Neural progenitor cell (in vitro differentiated cells): Measurements from ENCODE around the gene SP140L. TPM values are rescaled to one million over a fixed set of nuclear protein-coding genes. Genes with fewer than 3 reads are reported as not detected.
A peak's percentile ranks its signal among the peaks of the same experiment; 100 is the strongest.

ENCODE experiments used
- DNase-seq: peaks from one replicate; pipeline ENCODE4 v3.0.0-alpha.2; 2016; ENCODE audit warnings: low spot score
- H2AFZ ChIP-seq: fragments of 200-600 bp; sonication (generic); replicated peaks from 2 replicates; pipeline ENCODE4 v1.6.1; 2016; ENCODE audit warnings: antibody characterized with exemption
- H3F3A ChIP-seq: fragments of 200-600 bp; sonication (generic); 2 replicates; pipeline ENCODE4 v1.6.1; 2016; ENCODE audit warnings: antibody characterized with exemption, low read depth
- H3K27ac ChIP-seq: fragments of 200-600 bp; sonication (generic); 2 replicates; pipeline ENCODE4 v1.5.1; 2016; ENCODE audit warnings: mild to moderate bottlenecking
- H3K27me3 ChIP-seq: fragments of 200-600 bp; sonication (generic); 2 replicates; pipeline ENCODE4 v1.6.1; 2016; ENCODE audit warnings: mild to moderate bottlenecking, moderate library complexity
- H3K36me3 ChIP-seq: fragments of 200-600 bp; sonication (generic); 2 replicates; pipeline ENCODE4 v1.5.1; 2016
- H3K4me1 ChIP-seq: fragments of 200-600 bp; sonication (generic); 2 replicates; pipeline ENCODE4 v1.6.1; 2016; ENCODE audit warnings: mixed run types
- H3K4me2 ChIP-seq: fragments of 200-600 bp; sonication (generic); 2 replicates; pipeline ENCODE4 v1.6.1; 2016
- H3K4me3 ChIP-seq: fragments of 200-600 bp; sonication (generic); 2 replicates; pipeline ENCODE4 v1.5.1; 2016
- H3K79me2 ChIP-seq: fragments of 200-600 bp; sonication (generic); 2 replicates; pipeline ENCODE4 v1.6.1; 2016; ENCODE audit warnings: low read depth
- H3K9ac ChIP-seq: fragments of 200-600 bp; sonication (generic); 2 replicates; pipeline ENCODE4 v1.6.1; 2016
- H3K9me3 ChIP-seq: fragments of 200-600 bp; sonication (generic); 2 replicates; pipeline ENCODE4 v1.5.1; 2016; ENCODE audit warnings: low read depth
- H4K20me1 ChIP-seq: fragments of 200-600 bp; sonication (generic); 2 replicates; pipeline ENCODE4 v1.6.1; 2016; ENCODE audit warnings: low read depth
- H3K27ac Mint-ChIP-seq: 3 replicates; pipeline ENCODE4 v1.8.0; 2021; ENCODE audit warnings: mixed read lengths
- H3K27me3 Mint-ChIP-seq: 2 replicates; pipeline ENCODE4 v1.8.0; 2022; ENCODE audit warnings: low read depth, mild to moderate bottlenecking, inconsistent platforms, moderate library complexity, mixed read lengths; ENCODE audit not compliant: insufficient read depth
- H3K36me3 Mint-ChIP-seq: 3 replicates; pipeline ENCODE4 v1.8.0; 2021; ENCODE audit warnings: mixed read lengths
- H3K4me1 Mint-ChIP-seq: 3 replicates; pipeline ENCODE4 v1.8.0; 2021; ENCODE audit warnings: mixed read lengths
- H3K4me3 Mint-ChIP-seq: 3 replicates; pipeline ENCODE4 v1.8.0; 2021; ENCODE audit warnings: mild to moderate bottlenecking, moderate library complexity, mixed read lengths
- H3K9me3 Mint-ChIP-seq: 3 replicates; pipeline ENCODE4 v1.8.0; 2020; ENCODE audit warnings: mixed read lengths
- CTCF ChIP-seq: fragments of 200-600 bp; sonication (generic); IDR thresholded peaks from 2 replicates; pipeline ENCODE4 v1.5.1; 2017; ENCODE audit warnings: antibody characterized with exemption, mild to moderate bottlenecking
- EZH2 ChIP-seq: fragments of 200-600 bp; sonication (generic); IDR thresholded peaks from 2 replicates; pipeline ENCODE4 v1.6.1; 2017; ENCODE audit warnings: antibody characterized with exemption, mild to moderate bottlenecking, moderate library complexity
- EZH2phosphoT487 ChIP-seq: fragments of 200-600 bp; sonication (generic); IDR thresholded peaks from 2 replicates; pipeline ENCODE4 v1.6.1; 2017; ENCODE audit warnings: antibody characterized with exemption
- total RNA-seq: library from RNA; depleted of rRNA; stranded (reverse); fragments of >200 nt; gene quantifications from 2 replicates; pipeline ENCODE4 v1.2.3, GENCODE V29; 2015; ENCODE audit warnings: low replicate concordance

Gene SP140L
- total RNA-seq, 1 donor from 2014 or later, result 2.0 TPM

GRCh38 chr2:230322561-230323384 lies 4.2 kb upstream of the SP140L start:
- Histone ChIP-seq H3F3A (no peaks in the 10 kb centered on the region), H3K36me3 (no peaks in the 10 kb centered on the region), H3K4me3 (no peak overlapping the region), H3K27me3 (no peaks in the 10 kb centered on the region), H3K4me2 (no peak overlapping the region), H3K79me2 (no peaks in the 10 kb centered on the region), H3K4me1 (no peaks in the 10 kb centered on the region), H3K27ac (no peak overlapping the region), H3K9me3 (no peaks in the 10 kb centered on the region), H2AFZ (no peak overlapping the region), H4K20me1 (no peaks in the 10 kb centered on the region), H3K9ac (no peak overlapping the region)
- H3K36me3 Mint-ChIP-seq, result no peaks in the 10 kb centered on the region
- H3K4me3 Mint-ChIP-seq, result no peak overlapping the region
- no peaks in the 10 kb centered on the region for H3K4me1 Mint-ChIP-seq
- no peak for DNase-seq
- no peak overlapping the region for H3K27ac Mint-ChIP-seq
- H3K27me3 Mint-ChIP-seq, result peaks cover 5% of the 10 kb centered on the region
- TF ChIP-seq EZH2phosphoT487 (no peak), CTCF (peak; percentile 9)
- peaks cover 13% of the 10 kb centered on the region for H3K9me3 Mint-ChIP-seq

GRCh38 chr2:230323385-230324106 lies 3.4 kb upstream of the SP140L start:
- peaks cover 13% of the 10 kb centered on the region for H3K9me3 Mint-ChIP-seq
- peaks cover 5% of the 10 kb centered on the region for H3K27me3 Mint-ChIP-seq
- H3K79me2 ChIP-seq, result no peaks in the 10 kb centered on the region
- H3K4me3 Mint-ChIP-seq, result no peak overlapping the region
- no peak overlapping the region for H3K9ac ChIP-seq
- peak overlapping the region; percentile 72 for H3K27ac Mint-ChIP-seq
- no peaks in the 10 kb centered on the region for H3K36me3 ChIP-seq
- no peaks in the 10 kb centered on the region for H3K4me1 ChIP-seq
- no peaks in the 10 kb centered on the region for H4K20me1 ChIP-seq
- H3F3A ChIP-seq, result no peaks in the 10 kb centered on the region
- no peak overlapping the region for H3K4me2 ChIP-seq
- H3K4me1 Mint-ChIP-seq, result no peaks in the 10 kb centered on the region
- no peak overlapping the region for H3K27ac ChIP-seq
- H3K36me3 Mint-ChIP-seq, result no peaks in the 10 kb centered on the region
- H3K9me3 ChIP-seq, result no peaks in the 10 kb centered on the region
- DNase-seq, result no peak
- H2AFZ ChIP-seq, result no peak overlapping the region
- TF ChIP-seq EZH2phosphoT487 (no peak), CTCF (no peak), EZH2 (no peak)
- no peaks in the 10 kb centered on the region for H3K27me3 ChIP-seq
- H3K4me3 ChIP-seq, result no peak overlapping the region

GRCh38 chr2:230324503-230324902 lies 2.5 kb upstream of the SP140L start:
- H4K20me1 ChIP-seq, result no peaks in the 10 kb centered on the region
- H3K27me3 ChIP-seq, result no peaks in the 10 kb centered on the region
- H3F3A ChIP-seq, result no peaks in the 10 kb centered on the region
- peaks cover 13% of the 10 kb centered on the region for H3K9me3 Mint-ChIP-seq
- no peaks in the 10 kb centered on the region for H3K4me1 ChIP-seq
- DNase-seq, result no peak
- H3K4me3 ChIP-seq, result no peak overlapping the region
- no peaks in the 10 kb centered on the region for H3K79me2 ChIP-seq
- H2AFZ ChIP-seq, result no peak overlapping the region
- no peak overlapping the region for H3K27ac Mint-ChIP-seq
- H3K27ac ChIP-seq, result no peak overlapping the region
- no peak overlapping the region for H3K9ac ChIP-seq
- peaks cover 5% of the 10 kb centered on the region for H3K27me3 Mint-ChIP-seq
- no peaks in the 10 kb centered on the region for H3K9me3 ChIP-seq
- H3K4me3 Mint-ChIP-seq, result no peak overlapping the region
- no peaks in the 10 kb centered on the region for H3K36me3 ChIP-seq
- no peak overlapping the region for H3K4me2 ChIP-seq
- no peaks in the 10 kb centered on the region for H3K4me1 Mint-ChIP-seq
- no peak for TF ChIP-seq EZH2phosphoT487
- no peak for TF ChIP-seq CTCF
- TF ChIP-seq EZH2, result no peak
- H3K36me3 Mint-ChIP-seq, result no peaks in the 10 kb centered on the region
